ENCODE results near the gene KNDC1.

KNDC1 gene

DNA sequence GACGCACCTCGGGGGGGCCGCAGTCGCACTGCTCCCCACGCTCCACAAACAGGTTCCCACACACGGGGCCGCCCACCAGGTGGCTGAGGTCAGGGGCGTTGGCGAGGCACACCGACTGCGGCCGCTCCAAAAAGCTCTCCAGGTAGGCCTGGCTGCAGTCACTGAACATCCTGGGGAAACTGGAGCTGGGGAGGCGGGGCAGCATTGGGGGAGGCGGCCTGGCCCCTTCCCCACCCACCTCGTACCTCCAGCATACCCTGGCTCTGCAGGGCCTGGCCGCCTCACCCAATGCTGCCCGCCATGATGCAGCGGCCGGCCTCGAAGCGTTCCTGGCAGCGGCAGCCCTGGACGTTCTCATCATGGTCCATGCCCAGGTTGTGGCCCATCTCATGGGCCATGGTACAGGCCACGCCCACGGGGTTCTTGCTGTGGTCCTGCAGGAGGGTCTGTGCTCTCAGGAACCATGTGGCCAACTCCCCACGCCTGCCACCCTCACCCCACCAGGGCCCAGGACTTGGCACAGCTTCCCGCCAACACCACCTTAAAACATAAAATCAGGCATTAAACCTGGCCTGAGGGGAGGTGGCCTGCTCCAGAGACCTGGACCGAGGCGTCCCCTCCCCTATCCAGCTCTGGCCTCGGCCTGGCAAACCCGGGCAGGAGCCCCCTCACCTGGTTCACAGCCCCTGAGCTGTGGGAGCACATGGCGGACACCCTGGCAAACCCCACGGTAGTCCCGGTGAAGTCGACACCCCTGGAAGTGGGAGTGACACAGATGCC is 111.7 kb downstream of the KNDC1 start:
- Mint-ChIP-seq H3K27ac (no peak overlapping the region), H3K27me3 (no peaks in the 10 kb centered on the region), H3K9me3 (no peaks in the 10 kb centered on the region), H3K36me3 (peaks cover 22% of the 10 kb centered on the region), H3K4me1 (peaks cover 20% of the 10 kb centered on the region), H3K4me3 (no peak overlapping the region)
- ATAC-seq = no peak

DNA sequence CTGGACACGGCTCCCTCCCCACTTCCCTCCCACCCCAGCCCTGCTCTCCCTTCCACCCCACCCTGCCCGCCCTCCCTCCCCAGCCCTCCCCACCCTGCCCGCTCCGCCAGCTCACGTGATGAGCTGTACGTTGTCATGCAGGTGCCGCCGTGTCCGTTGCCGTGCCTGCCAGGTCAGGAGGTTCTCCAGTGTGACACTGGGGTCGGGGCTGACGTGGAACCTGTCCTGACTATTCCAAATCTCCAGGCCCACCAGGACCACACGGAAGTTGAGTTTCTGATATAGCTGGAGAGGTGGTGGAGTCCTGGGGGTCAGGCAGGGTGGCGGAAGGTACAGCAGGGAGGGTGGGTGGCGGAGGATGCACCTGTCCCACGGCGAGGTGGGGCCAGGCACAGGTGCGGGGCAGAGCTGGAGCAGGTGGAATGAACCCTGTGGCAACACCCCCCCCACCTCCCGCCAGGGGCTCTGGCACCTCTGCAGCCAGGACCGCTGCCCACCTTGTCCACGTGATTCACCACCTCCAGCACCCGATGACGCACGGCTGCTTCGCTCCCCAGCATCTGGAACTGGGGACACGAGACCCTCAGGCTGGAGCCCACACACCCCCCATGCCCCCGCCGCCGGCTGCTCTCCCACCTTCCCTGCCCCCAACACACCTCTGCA is 112.4 kb downstream of the KNDC1 start:
- Mint-ChIP-seq H3K36me3 (peaks cover 22% of the 10 kb centered on the region), H3K27ac (no peak overlapping the region), H3K9me3 (no peaks in the 10 kb centered on the region), H3K4me1 (peaks cover 27% of the 10 kb centered on the region), H3K27me3 (no peaks in the 10 kb centered on the region), H3K4me3 (no peak overlapping the region)
- no peak for ATAC-seq

DNA sequence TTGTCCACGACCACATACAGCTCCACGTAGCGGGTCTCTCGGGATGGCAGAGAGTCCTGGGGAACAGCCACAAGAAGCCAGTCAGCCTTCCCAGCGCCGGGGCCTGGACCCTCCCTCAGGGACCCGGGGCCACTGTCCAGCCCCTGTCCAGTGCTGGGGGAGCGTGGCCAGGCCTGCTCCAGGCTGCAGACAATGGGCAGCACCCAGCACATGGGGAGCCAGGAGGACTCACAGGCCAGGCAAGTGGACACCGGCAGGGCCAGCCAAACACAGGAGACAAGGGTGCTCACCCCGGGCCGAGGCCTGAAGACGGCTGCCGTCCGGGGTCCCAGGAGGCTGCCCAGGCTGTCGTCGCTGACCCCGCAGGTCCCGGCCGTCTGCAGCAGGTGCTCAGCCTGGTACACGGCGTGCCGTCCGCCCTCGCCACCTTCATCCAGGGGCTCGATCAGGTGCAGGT is 113.0 kb downstream of the KNDC1 start:
- no peaks in the 10 kb centered on the region for H3K27me3 Mint-ChIP-seq
- H3K27ac Mint-ChIP-seq = no peak overlapping the region
- no peak for ATAC-seq
- no peak overlapping the region for H3K4me3 Mint-ChIP-seq
- H3K4me1 Mint-ChIP-seq = peaks cover 33% of the 10 kb centered on the region
- H3K36me3 Mint-ChIP-seq = peaks cover 22% of the 10 kb centered on the region
- H3K9me3 Mint-ChIP-seq = no peaks in the 10 kb centered on the region

DNA sequence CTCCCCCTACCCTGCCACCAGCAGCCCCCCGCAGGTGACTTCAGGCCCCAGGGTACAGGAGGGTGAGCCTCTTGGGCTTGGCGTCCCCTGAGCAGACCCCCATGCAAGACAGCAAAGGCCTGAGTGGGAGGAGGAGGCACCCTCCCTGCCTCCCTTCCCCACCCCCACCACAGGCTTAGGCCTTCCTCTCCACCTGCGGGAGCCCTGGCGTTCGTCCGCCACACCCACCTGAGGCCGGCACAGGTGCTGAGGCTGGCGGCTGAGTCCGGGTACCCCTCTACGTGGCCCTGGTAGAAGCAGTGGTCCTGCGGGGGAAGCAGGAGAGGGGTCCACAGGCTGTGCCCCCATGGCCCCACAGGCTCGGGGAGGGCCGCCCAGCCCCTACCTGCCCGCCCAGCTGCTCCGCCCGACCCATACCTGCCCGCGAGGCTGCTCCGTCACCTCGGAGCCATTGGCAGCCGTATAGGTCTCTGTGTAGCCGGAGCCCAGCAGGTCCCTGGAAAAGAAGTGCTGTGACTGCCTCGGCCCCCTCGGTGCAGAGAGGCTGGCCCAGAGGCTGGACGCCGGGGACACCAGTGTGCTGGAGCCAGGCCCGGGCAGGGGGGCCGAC is 113.6 kb downstream of the KNDC1 start:
- H3K4me1 Mint-ChIP-seq = peaks cover 40% of the 10 kb centered on the region
- no peak overlapping the region for H3K27ac Mint-ChIP-seq
- no peaks in the 10 kb centered on the region for H3K9me3 Mint-ChIP-seq
- no peak for ATAC-seq
- no peaks in the 10 kb centered on the region for H3K27me3 Mint-ChIP-seq
- H3K36me3 Mint-ChIP-seq = peaks cover 22% of the 10 kb centered on the region
- no peak overlapping the region for H3K4me3 Mint-ChIP-seq

DNA sequence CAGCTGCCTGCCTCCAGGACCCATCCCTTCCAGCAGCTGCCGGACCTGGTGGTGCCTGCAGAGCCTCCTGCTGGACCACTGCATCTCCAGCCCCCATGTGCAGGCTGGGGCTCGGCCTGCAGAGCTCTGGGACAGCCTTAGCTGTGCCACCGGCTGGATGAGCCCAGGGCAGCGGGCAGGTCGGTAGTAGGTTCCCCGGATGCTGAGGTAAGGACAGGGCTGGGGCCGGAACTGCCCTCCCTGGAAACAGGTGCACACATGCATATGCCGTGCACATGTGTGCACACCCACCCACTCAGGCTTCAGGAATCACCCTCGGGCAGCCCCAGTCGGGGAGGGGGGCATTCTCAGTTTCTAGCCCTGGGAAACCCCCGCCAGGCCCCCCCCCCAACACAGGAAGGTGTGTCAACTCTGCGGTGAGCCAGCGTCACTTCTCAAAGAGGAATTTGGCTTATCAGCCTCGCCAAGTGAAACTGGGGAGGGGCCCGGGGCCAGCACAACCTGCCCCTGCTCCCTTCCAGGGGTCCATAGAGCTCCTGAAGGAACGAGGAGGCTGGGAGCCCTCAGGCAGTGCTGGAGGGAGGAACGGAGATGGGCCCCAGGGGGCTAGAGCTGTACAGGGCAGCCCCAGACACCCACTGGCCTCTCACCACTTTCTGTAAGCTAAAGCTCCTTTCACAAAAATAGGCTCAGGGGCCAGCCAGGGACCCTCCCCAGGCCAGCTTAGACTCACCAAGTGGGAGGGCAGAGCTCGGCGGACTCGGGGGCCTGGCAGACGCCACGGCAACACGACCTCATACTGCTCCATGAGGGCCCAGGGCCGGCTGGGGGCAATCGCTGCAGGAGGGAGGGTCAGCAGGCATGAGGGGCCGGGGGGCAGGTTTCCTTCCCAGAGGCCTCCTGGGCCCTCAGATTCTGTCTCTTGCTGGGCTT is 115.0 kb downstream of the KNDC1 start:
- Mint-ChIP-seq H3K36me3 (peaks cover 19% of the 10 kb centered on the region), H3K27ac (peak overlapping the region; percentile 80), H3K9me3 (no peaks in the 10 kb centered on the region)

DNA sequence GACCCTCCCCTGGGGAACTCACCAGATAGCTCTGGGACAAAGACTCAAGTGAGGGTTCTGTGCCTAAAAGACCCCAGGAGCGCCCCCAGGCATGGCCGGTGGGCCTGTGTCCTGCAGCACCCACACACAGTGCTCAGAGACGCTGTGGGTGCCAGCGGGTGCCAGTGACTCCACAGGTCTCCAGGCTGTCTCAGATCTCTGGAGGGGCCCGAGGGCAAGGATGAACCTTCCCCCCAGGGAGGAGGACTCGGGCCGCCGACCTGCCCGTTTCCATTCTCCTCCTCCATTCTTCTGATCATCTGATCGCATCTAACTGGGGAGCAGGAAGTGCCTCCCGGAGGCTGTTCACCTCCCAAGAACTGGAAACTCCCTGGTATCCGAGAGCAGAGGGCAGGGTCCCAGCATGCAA is 115.7 kb downstream of the KNDC1 start:
- Mint-ChIP-seq H3K27ac (peak overlapping the region; percentile 80), H3K36me3 (peaks cover 17% of the 10 kb centered on the region), H3K27me3 (no peaks in the 10 kb centered on the region), H3K4me3 (peak overlapping the region; percentile 86), H3K9me3 (no peaks in the 10 kb centered on the region), H3K4me1 (peaks cover 55% of the 10 kb centered on the region)
- peak; percentile 58 for ATAC-seq

More for the DNA sequence above, 115.0 kb downstream of the KNDC1 start:
- peak; percentile 78 for ATAC-seq
- peak overlapping the region; percentile 86 for H3K4me3 Mint-ChIP-seq
- H3K27me3 Mint-ChIP-seq = no peaks in the 10 kb centered on the region
- peaks cover 51% of the 10 kb centered on the region for H3K4me1 Mint-ChIP-seq
